Measurements from ENCODE around the gene ST6GALNAC1. TPM values are rescaled to one million over a fixed set of nuclear protein-coding genes. Genes with fewer than 3 reads are reported as not detected.
"Not testable (repeated sequence)": the region's sequence is repeated elsewhere in the genome, so short reads cannot be mapped to it uniquely, and the experiment has no call there.

ST6GALNAC1 gene
- total and polyA plus RNA-seq, 12 donors: 0.25 to 0.88 (median 0.47) TPM; not detected in 7

- TF ChIP-seq CTCF (IDR thresholded peaks at IDR 0.05) (no peak), POLR2A (IDR thresholded peaks at IDR 0.05) (no peak)
- 77 to 89% (median 83%) methylated on average over 4 of the region's 4 CpGs for WGBS, 4 donors
- H3K27ac ChIP-seq: no peak overlapping the region
Measured at GRCh38 chr17:76612465-76612864, 31.1 kb downstream of the ST6GALNAC1 start.

GRCh38 chr17:76611758-76612157, 31.8 kb downstream of the ST6GALNAC1 start:
- H3K27ac ChIP-seq: no peak overlapping the region
- no peaks in the 10 kb centered on the region for H3K27me3 ChIP-seq
- TF ChIP-seq POLR2A (IDR thresholded peaks at IDR 0.05) (no peak), CTCF (IDR thresholded peaks at IDR 0.05) (no peak)
- WGBS, 4 donors: 78 to 92% (median 91%) methylated on average over 3 to 4 of the region's 4 CpGs
- DNase-seq: no peak
- no peak overlapping the region for H3K4me3 ChIP-seq
- intact Hi-C loops (cut with DNase I): no loop called here
- H3K9me3 ChIP-seq (replicated peaks in 1 of 3): no peaks in the 10 kb centered on the region
- no peaks in the 10 kb centered on the region for H3K4me1 ChIP-seq (replicated peaks in 1 of 2)
- H3K36me3 ChIP-seq (replicated peaks in 1 of 2): no peaks in the 10 kb centered on the region

More at GRCh38 chr17:76612465-76612864, 31.1 kb downstream of the ST6GALNAC1 start:
- Histone ChIP-seq H3K9me3 (replicated peaks in 1 of 3) (no peaks in the 10 kb centered on the region), H3K27me3 (no peaks in the 10 kb centered on the region), H3K4me3 (no peak overlapping the region), H3K36me3 (replicated peaks in 1 of 2) (no peaks in the 10 kb centered on the region), H3K4me1 (replicated peaks in 1 of 2) (no peaks in the 10 kb centered on the region)
- intact Hi-C loops (cut with DNase I): no loop called here
- DNase-seq: no peak

- WGBS, 4 donors: 66 to 75% (median 73%) methylated on average over 11 to 13 of the region's 13 CpGs
- H3K9me3 ChIP-seq (replicated peaks in 1 of 3); H3K27me3 ChIP-seq; intact Hi-C loops (cut with DNase I); H3K36me3 ChIP-seq (replicated peaks in 1 of 2); H3K4me1 ChIP-seq (replicated peaks in 1 of 2); H3K27ac ChIP-seq; DNase-seq; H3K4me3 ChIP-seq: not testable (repeated sequence)
Measured at GRCh38 chr17:76611080-76611749, 32.3 kb downstream of the ST6GALNAC1 start.

- intact Hi-C loops (cut with DNase I); H3K36me3 ChIP-seq (replicated peaks in 1 of 2); H3K27me3 ChIP-seq; H3K4me3 ChIP-seq; DNase-seq; H3K9me3 ChIP-seq (replicated peaks in 1 of 3); H3K27ac ChIP-seq; H3K4me1 ChIP-seq (replicated peaks in 1 of 2): not testable (repeated sequence)
- WGBS, 4 donors: 70 to 88% (median 79%) methylated on average over 1 of the region's 1 CpG
Measured at GRCh38 chr17:76606685-76607084, 36.9 kb downstream of the ST6GALNAC1 start.

- WGBS, 4 donors: 80 to 88% (median 84%) methylated on average over 8 of the region's 8 CpGs
- intact Hi-C loops (cut with DNase I): no loop called here
- TF ChIP-seq POLR2A (IDR thresholded peaks at IDR 0.05) (no peak), CTCF (IDR thresholded peaks at IDR 0.05) (no peak)
- Histone ChIP-seq H3K36me3 (replicated peaks in 1 of 2) (no peaks in the 10 kb centered on the region), H3K4me1 (replicated peaks in 1 of 2) (no peaks in the 10 kb centered on the region), H3K4me3 (no peak overlapping the region), H3K27me3 (no peaks in the 10 kb centered on the region), H3K27ac (no peak overlapping the region), H3K9me3 (replicated peaks in 1 of 3) (no peaks in the 10 kb centered on the region)
- no peak for DNase-seq
Measured at GRCh38 chr17:76601065-76601464, 42.5 kb downstream of the ST6GALNAC1 start.

All from adrenal gland (tissue), 12 donors.